DND-41 (cell line): Measurements from ENCODE around the gene CLASP1.

ENCODE experiments used
- ATAC-seq: fragments of 200-7000 bp; cut with Tn5 transposase; 3 replicates; pipeline ENCODE4 v1.9.1; 2021; ENCODE audit warnings: low read depth; ENCODE audit not compliant: insufficient read depth
- DNase-seq: peaks from one replicate; pipeline ENCODE4 v3.0.0-alpha.2; 2020
- H2AFZ ChIP-seq: 2 replicates; pipeline ENCODE4 v1.6.0; 2012; ENCODE audit warnings: low read depth, low read length
- H3K27ac ChIP-seq: 2 replicates; pipeline ENCODE4 v1.5.1; 2012; ENCODE audit warnings: low read length, inconsistent platforms
- H3K27me3 ChIP-seq: fragments of 200-600 bp; sonication (generic); 2 replicates; pipeline ENCODE4 v1.6.0; 2012; ENCODE audit warnings: low read length, mild to moderate bottlenecking, inconsistent platforms; ENCODE audit not compliant: insufficient read depth, poor library complexity
- H3K36me3 ChIP-seq: 2 replicates; pipeline ENCODE4 v1.5.1; 2012; ENCODE audit warnings: low read length, inconsistent platforms; ENCODE audit not compliant: insufficient read depth
- H3K4me1 ChIP-seq: 2 replicates; pipeline ENCODE4 v1.5.1; 2012; ENCODE audit warnings: mild to moderate bottlenecking, low read length; ENCODE audit not compliant: insufficient read depth
- H3K4me2 ChIP-seq: 2 replicates; pipeline ENCODE4 v1.6.0; 2012; ENCODE audit warnings: mild to moderate bottlenecking, moderate library complexity, low read length, inconsistent platforms; ENCODE audit not compliant: insufficient read depth
- H3K4me3 ChIP-seq, 2 experiments: fragments of 200-600 bp in 1 of 2; shearing (Covaris generic) in 1 of 2; 2 replicates each; pipeline ENCODE4 v1.5.1; 2012 to 2016; ENCODE audit warnings: inconsistent platforms in 2 of 2, low read length in 2 of 2, mild to moderate bottlenecking in 2 of 2, low read depth in 1 of 2, moderate library complexity in 1 of 2
- H3K79me2 ChIP-seq: 2 replicates; pipeline ENCODE4 v1.6.0; 2012; ENCODE audit warnings: low read length, inconsistent platforms; ENCODE audit not compliant: insufficient read depth
- H3K9ac ChIP-seq: 2 replicates; pipeline ENCODE4 v1.6.0; 2012; ENCODE audit warnings: low read depth, mild to moderate bottlenecking, inconsistent platforms, low read length, moderate library complexity
- H3K9me3 ChIP-seq: 2 replicates; pipeline ENCODE4 v1.5.1; 2012; ENCODE audit warnings: low read length, moderate library complexity, mild to moderate bottlenecking, inconsistent platforms; ENCODE audit not compliant: insufficient read depth, severe bottlenecking
- H4K20me1 ChIP-seq: 2 replicates; pipeline ENCODE4 v1.6.0; 2012; ENCODE audit warnings: low read length; ENCODE audit not compliant: insufficient read depth
- EZH2 ChIP-seq: IDR thresholded peaks from 3 replicates; pipeline ENCODE4 v1.6.1; 2012; ENCODE audit warnings: borderline replicate concordance, low read depth, mild to moderate bottlenecking, moderate library complexity, low read length, inconsistent platforms; ENCODE audit not compliant: severe bottlenecking
- TF ChIP-seq, protein P1 (sequence below): IDR thresholded peaks from 2 replicates; pipeline ENCODE4 v1.5.1; 2012; ENCODE audit warnings: borderline replicate concordance, low read length, moderate library complexity, mild to moderate bottlenecking; ENCODE audit not compliant: poor library complexity, severe bottlenecking; ENCODE audit errors: extremely low read depth

CLASP1 gene

DNA sequence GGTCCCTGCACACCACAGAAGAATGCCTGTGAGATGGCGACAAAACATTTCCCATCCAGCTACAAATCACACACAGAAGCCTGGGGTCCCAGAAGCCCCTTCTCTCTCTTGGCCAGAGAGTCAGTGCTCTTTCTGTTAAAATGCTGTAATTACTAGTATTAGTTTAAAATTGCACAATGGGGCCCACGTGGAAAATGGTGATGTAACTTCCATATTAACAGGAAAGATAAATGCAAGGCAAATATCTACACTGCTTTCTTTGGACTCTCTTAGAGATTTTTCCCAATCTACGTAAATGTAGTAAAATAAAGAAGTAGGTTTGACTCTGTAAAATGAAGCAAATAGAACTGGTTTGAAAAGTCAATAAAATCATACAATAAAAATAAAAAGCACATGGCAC, 250.4 kb downstream of the CLASP1 start:
- H3K9me3 ChIP-seq = no peaks in the 10 kb centered on the region
- H2AFZ ChIP-seq = no peak overlapping the region
- ATAC-seq (no peak), DNase-seq (no peak)
- no peak overlapping the region for H3K27ac ChIP-seq
- peaks cover 86% of the 10 kb centered on the region for H3K36me3 ChIP-seq
- H3K4me2 ChIP-seq = no peak overlapping the region
- TF ChIP-seq, protein P1, sequence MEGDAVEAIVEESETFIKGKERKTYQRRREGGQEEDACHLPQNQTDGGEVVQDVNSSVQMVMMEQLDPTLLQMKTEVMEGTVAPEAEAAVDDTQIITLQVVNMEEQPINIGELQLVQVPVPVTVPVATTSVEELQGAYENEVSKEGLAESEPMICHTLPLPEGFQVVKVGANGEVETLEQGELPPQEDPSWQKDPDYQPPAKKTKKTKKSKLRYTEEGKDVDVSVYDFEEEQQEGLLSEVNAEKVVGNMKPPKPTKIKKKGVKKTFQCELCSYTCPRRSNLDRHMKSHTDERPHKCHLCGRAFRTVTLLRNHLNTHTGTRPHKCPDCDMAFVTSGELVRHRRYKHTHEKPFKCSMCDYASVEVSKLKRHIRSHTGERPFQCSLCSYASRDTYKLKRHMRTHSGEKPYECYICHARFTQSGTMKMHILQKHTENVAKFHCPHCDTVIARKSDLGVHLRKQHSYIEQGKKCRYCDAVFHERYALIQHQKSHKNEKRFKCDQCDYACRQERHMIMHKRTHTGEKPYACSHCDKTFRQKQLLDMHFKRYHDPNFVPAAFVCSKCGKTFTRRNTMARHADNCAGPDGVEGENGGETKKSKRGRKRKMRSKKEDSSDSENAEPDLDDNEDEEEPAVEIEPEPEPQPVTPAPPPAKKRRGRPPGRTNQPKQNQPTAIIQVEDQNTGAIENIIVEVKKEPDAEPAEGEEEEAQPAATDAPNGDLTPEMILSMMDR = no peak
- TF ChIP-seq EZH2 = no peak
- H3K4me1 ChIP-seq = no peaks in the 10 kb centered on the region
- H3K27me3 ChIP-seq = no peaks in the 10 kb centered on the region
- no peaks in the 10 kb centered on the region for H4K20me1 ChIP-seq
- H3K4me3 ChIP-seq = no peak overlapping the region
- H3K79me2 ChIP-seq = no peaks in the 10 kb centered on the region
- no peak overlapping the region for H3K9ac ChIP-seq

DNA sequence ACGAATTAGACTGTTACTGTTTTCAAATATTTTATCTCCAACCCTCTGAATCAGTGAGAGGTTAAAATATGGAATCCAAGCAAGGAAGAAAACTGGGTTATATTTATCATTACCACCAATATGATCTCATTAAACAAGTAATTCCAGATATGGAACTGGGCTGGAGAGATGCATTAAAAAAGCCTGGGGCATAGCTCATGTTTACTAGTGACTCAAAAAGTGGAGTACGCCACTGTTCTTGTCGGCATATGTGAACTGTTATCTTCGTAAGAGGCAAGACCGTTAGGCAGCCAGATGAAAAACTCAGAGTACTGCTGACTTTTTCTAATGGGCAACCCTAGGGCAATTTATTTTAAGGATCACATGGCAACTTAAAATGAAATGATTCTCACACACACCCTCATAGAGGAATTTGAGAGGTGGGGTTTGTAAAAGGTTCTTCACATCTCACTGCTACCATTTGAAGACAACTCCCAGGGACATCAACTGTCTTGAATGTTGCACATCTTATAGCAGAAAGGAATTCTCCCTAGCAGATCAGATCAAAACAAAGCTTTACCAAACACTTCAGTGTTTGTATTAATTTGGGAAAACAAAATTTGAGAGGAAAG, 259.1 kb downstream of the CLASP1 start:
- H3K27ac ChIP-seq = no peak overlapping the region
- no peaks in the 10 kb centered on the region for H3K4me1 ChIP-seq
- no peak overlapping the region for H2AFZ ChIP-seq
- no peak overlapping the region for H3K4me2 ChIP-seq
- H3K27me3 ChIP-seq = no peaks in the 10 kb centered on the region
- H3K9me3 ChIP-seq = no peaks in the 10 kb centered on the region
- H3K36me3 ChIP-seq = peaks cover 68% of the 10 kb centered on the region
- no peaks in the 10 kb centered on the region for H3K79me2 ChIP-seq
- no peak for DNase-seq
- H4K20me1 ChIP-seq = no peaks in the 10 kb centered on the region
- no peak for ATAC-seq
- H3K4me3 ChIP-seq = no peak overlapping the region
- TF ChIP-seq, protein P1 = no peak
- TF ChIP-seq EZH2 = no peak
- no peak overlapping the region for H3K9ac ChIP-seq

DNA sequence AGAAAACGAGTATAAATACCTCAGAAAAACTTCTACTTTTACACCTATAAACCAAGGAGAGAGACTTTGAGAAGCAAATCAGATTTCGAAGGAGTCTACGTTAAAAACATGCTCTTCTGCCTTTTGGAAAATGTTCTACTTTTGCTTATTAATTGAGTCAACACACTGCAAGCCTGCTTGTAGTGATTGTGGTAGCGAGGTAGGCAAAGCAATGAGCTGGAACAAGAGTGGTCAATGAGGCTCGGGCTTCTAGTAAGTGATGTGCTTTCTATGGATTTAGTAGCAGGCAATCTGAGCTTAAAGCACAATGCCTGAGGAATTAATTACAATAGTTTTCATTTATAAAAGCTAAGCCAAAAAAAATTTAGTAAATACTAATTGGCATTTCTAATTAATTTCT, 260.9 kb downstream of the CLASP1 start:
- Histone ChIP-seq H3K4me3 (no peak overlapping the region), H3K4me1 (no peaks in the 10 kb centered on the region), H3K27ac (no peak overlapping the region), H2AFZ (no peak overlapping the region), H3K9me3 (no peaks in the 10 kb centered on the region), H3K27me3 (no peaks in the 10 kb centered on the region), H3K36me3 (peaks cover 67% of the 10 kb centered on the region), H3K9ac (no peak overlapping the region), H4K20me1 (no peaks in the 10 kb centered on the region), H3K4me2 (no peak overlapping the region), H3K79me2 (no peaks in the 10 kb centered on the region)
- DNase-seq (no peak), ATAC-seq (no peak)
- TF ChIP-seq, protein P1 = no peak
